ES-I3 (cell line): Measurements from ENCODE around the gene TMPRSS11B.
"Not testable (repeated sequence)": the region's sequence is repeated elsewhere in the genome, so short reads cannot be mapped to it uniquely, and the experiment has no call there.

ENCODE experiments used
- H3K36me3 ChIP-seq: 2 replicates; pipeline ENCODE4 v1.6.1; 2013; ENCODE audit warnings: mild to moderate bottlenecking, low read length, control low read depth, moderate library complexity; ENCODE audit not compliant: insufficient read depth
- H3K4me1 ChIP-seq: 2 replicates; pipeline ENCODE4 v1.6.1; 2013; ENCODE audit warnings: mild to moderate bottlenecking, control low read depth, low read length; ENCODE audit not compliant: insufficient read depth
- H3K9ac ChIP-seq: 2 replicates; pipeline ENCODE4 v1.6.1; 2013; ENCODE audit warnings: low read depth, mild to moderate bottlenecking, low read length, moderate library complexity
- H3K9me3 ChIP-seq: 2 replicates; pipeline ENCODE4 v1.6.1; 2013; ENCODE audit warnings: mild to moderate bottlenecking, low read length, moderate library complexity; ENCODE audit not compliant: control insufficient read depth, insufficient read depth

Gene TMPRSS11B

DNA sequence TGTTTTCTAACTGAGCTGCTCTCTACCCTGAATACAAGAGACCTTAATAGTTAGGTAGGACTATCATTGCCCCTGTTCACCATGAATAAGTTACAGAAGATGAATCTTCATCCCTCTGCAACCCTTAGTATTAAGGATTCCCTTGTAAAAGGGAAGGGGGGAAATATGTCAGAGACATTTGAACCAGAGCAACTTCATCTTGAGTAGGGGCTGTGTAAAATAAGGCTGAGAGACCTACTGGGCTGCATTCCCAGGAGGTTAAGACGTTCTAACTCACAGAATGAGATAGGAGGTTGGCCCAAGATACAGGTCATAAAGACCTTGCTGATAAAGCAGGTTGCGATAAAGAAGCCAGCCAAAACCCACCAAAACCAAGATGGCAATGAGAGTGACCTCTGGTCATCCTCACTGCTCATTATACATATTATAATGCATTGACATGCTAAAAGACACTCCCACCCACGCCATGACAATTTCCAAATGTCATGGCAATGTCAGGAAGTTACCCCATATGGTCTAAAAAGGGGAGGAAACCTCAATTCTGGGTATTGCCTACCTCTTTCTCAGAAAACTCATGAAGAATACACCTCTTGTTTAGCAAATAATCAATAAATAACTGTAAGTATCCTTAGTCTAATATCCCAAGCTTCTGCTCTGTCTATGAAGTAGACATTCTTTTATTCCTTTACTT lies 19.5 kb upstream of the TMPRSS11B start:
- Histone ChIP-seq H3K4me1 (no peaks in the 10 kb centered on the region), H3K9ac (no peak overlapping the region)

DNA sequence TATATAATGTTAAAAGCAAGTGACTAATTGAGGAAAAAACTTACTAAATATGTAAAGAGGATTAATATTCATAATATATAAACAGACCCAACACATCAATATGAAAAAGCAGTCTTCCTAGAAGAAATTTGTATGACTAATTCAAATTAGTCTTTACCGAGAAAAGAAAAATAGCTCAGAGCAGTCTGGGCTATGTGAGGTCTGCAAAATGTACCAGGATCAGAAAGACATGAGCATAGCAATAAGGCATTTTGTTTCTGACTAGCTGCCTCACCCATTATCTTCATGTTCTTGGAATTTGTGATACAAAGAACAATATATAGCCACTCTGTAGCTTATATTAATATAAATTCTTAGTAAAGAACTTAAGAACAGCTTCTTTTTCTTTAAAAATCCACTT lies 13.7 kb upstream of the TMPRSS11B start:
- Histone ChIP-seq H3K9me3 (peaks cover 7% of the 10 kb centered on the region; the same call in 1 of the 2 replicates), H3K4me1 (no peaks in the 10 kb centered on the region), H3K9ac (no peak overlapping the region), H3K36me3 (no peaks in the 10 kb centered on the region)

More for the DNA sequence above, 19.5 kb upstream of the TMPRSS11B start:
- Histone ChIP-seq H3K9me3 (peaks cover 17% of the 10 kb centered on the region), H3K36me3 (no peaks in the 10 kb centered on the region)

DNA sequence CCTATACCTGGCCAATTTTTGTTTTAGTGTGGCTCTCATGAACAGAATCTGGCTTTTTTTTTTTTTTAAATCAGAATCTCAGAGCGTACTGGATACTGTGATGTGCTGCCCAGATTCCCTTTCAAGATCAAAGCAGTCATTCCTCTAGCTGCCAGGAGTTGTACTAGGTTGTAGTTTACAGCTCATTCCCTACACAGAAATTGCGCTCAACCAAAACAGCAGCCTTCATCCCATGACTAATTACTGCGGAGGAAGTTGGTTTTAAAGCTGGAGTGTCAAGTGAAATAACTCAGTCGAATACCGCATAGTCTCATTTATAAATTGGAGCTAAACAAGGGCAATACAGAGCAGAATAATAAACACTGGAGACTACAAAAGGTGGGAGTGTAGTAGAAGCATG lies 12.2 kb upstream of the TMPRSS11B start:
- H3K4me1 ChIP-seq, result no peaks in the 10 kb centered on the region

DNA sequence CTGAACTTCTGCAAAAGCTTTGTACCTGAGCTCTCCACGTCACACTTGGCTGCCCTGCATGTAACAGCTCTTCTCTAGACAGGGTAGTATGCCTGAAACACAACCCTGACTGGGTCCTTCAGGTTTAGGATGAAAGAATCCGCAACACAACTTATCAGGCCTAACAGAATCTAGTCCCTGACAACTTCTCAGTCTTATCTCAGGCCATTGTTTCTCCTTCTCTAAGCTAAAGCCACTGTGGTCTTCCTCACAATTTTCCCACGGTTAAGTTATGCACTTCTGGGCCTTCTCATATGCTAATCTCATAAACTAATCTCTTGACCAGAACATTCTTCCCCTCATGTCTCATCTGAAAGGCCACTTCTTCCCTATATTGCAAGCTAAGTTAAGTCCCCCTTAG lies 10.8 kb upstream of the TMPRSS11B start:
- Histone ChIP-seq H3K9ac (no peak overlapping the region), H3K36me3 (no peaks in the 10 kb centered on the region)

More for the DNA sequence above, 12.2 kb upstream of the TMPRSS11B start:
- Histone ChIP-seq H3K36me3 (no peaks in the 10 kb centered on the region), H3K9me3 (no peaks in the 10 kb centered on the region), H3K9ac (no peak overlapping the region)

DNA sequence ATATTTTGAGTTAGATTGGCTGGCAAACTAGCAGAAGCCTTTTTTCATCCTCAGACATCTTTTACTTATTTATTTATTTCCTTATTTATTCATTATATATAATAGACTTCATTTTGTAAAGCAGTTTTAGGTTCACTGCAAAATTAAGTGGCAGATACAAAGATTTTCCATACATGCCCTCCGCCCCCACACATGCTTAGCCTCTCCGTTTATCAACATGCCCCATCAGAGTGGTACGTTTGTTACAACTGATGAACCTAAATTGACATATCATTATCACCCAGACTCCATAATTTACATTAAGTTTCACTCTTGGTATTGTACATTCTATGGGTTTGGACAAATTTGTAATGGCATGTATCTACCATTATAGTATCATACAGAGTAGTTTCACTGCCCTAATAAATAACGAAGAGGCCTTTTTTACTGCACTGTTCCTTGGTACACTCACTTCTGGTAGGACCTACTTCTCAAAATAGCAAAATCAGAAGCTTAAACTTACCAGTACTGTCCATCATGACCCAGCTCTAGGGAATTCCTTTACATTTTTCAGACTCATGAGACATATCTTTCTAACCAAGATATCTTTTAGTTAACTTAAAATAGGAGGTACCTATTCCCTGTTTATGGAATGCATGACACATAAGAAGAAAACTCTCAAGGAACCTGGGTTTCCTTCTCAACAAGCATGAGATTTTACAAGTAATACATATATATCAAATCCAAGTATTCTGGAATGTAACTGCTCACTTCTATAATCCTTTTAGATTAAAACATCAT lies 4.8 kb upstream of the TMPRSS11B start:
- no peaks in the 10 kb centered on the region for H3K9me3 ChIP-seq
- H3K4me1 ChIP-seq, result no peaks in the 10 kb centered on the region
- no peaks in the 10 kb centered on the region for H3K36me3 ChIP-seq
- H3K9ac ChIP-seq, result no peak overlapping the region

More for the DNA sequence above, 10.8 kb upstream of the TMPRSS11B start:
- Histone ChIP-seq H3K9me3 (no peaks in the 10 kb centered on the region), H3K4me1 (no peaks in the 10 kb centered on the region)

DNA sequence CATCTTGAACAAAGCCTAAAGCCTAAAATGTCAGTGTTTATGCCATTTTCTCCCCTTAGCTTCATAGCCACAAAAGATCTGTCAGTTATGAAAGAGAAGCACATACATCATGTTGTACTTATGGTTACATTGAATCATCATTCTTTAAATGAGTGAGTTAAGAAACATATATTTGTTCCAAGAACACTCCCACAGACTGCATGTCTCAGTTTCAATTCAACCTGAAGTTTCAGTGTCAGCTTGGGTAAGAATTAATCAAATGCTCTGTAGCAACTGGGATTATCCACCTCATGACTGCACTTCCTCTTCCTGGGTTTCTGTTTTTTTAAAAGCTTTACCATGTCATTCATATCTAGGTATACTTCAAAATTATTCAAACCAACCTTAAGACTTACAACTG lies 3.9 kb upstream of the TMPRSS11B start:
- H3K4me1 ChIP-seq, result no peaks in the 10 kb centered on the region
- H3K36me3 ChIP-seq, result no peaks in the 10 kb centered on the region
- H3K9me3 ChIP-seq, result no peaks in the 10 kb centered on the region
- no peak overlapping the region for H3K9ac ChIP-seq

DNA sequence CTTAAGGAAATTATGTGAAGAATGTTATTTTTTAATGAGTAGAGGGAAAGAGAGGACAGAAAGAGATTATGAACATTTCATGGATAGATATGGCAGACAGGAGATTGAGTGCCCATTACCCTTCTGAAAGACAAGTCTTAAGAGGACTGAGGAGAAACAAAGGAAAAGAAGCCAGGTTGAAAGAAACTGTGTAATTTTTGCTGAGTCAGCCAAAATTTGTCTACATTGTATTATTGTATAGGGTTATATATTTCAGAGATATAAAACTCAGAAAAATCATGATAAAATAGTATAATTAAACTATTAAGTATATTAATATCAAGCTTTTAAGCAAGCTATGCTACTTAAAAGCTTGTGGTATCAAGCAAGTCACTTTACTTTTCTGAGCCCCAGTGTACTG lies 4.9 kb downstream of the TMPRSS11B start:
- no peak overlapping the region for H3K9ac ChIP-seq
- H3K36me3 ChIP-seq, result no peaks in the 10 kb centered on the region
- no peaks in the 10 kb centered on the region for H3K9me3 ChIP-seq
- no peaks in the 10 kb centered on the region for H3K4me1 ChIP-seq

DNA sequence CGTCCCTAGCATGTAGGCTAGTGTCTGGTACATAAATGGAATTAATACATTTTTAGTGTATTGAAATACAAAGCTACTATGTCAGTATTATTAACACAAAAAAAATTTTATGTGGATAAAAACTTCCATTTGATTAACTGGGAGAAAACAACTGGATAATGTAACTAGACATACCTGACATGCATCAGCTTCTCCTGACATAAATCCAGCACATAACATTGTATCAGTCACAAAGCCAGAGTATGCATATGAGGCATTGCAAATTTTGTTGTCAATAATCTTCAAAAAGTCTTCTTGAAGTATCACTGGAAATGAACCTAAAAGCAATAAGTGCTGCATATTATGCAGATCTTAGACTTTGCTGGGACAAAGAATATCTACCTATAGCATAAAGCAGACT lies 16.9 kb downstream of the TMPRSS11B start:
- no peak overlapping the region for H3K9ac ChIP-seq
- no peaks in the 10 kb centered on the region for H3K4me1 ChIP-seq
- no peaks in the 10 kb centered on the region for H3K9me3 ChIP-seq
- H3K36me3 ChIP-seq, result no peaks in the 10 kb centered on the region

DNA sequence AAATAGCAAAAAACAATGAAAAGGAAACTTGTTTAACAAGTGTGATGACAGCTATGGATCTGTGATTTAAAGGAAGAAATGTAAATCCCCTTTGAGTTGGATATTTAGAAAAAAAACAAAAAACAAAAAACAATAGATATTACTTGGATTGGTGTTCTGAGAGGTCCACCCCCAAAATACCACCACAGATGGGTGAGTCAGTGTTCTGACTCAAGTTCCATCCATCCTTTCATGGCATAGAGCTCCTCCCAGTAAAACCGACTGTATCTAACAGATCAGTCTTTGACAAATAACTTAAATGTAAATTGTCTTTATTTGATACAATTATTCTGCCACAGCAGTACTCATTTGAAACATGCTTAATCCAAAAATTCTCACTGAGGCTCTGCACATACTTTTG lies 27.4 kb downstream of the TMPRSS11B start:
- peaks cover 9% of the 10 kb centered on the region for H3K4me1 ChIP-seq
- H3K9me3 ChIP-seq, result no peaks in the 10 kb centered on the region
- H3K9ac ChIP-seq, result no peak overlapping the region
- H3K36me3 ChIP-seq, result no peaks in the 10 kb centered on the region

DNA sequence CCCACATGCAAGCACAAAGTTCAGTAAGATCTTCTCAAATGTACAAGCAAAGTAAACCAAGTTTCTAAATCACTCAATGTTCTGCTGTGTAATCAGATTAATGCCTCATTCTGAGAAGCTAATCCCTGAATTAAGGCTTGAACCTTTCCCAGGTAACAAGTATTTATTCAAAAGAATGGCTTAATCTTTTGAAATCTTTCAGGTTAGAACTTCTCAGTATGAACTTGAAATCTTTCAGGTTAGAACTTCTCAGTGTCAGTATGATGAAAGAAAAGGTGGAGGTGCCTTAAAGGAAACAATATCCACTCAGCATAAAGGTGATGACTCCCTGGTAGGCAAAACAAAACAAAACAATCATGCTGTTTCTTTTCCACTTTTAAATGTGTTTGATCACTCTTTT lies 29.0 kb downstream of the TMPRSS11B start:
- no peaks in the 10 kb centered on the region for H3K9me3 ChIP-seq
- H3K4me1 ChIP-seq, result peaks cover 9% of the 10 kb centered on the region
- H3K9ac ChIP-seq, result no peak overlapping the region
- H3K36me3 ChIP-seq, result no peaks in the 10 kb centered on the region

DNA sequence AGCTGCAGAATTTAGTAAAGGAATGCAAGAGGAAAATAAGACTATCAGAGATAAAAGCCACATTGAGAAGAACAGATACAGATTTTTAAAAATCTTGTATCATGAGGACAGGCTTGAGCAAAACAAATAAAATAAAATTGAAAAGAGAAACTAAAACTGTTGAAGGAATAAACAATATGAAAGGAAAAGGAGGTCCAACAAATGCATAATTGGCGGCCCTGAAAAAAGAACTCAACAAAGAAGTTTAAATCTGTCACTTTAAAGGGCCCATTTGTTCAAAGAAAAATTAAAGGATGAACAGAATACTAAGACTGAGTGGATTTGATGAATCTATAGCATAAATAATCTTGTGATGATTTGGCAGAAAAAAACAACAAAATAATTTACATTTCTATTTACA lies 36.5 kb downstream of the TMPRSS11B start:
- Histone ChIP-seq H3K9ac (no peak overlapping the region), H3K36me3 (no peaks in the 10 kb centered on the region), H3K4me1 (no peaks in the 10 kb centered on the region), H3K9me3 (peaks cover 16% of the 10 kb centered on the region; the same call in 1 of the 2 replicates)

DNA sequence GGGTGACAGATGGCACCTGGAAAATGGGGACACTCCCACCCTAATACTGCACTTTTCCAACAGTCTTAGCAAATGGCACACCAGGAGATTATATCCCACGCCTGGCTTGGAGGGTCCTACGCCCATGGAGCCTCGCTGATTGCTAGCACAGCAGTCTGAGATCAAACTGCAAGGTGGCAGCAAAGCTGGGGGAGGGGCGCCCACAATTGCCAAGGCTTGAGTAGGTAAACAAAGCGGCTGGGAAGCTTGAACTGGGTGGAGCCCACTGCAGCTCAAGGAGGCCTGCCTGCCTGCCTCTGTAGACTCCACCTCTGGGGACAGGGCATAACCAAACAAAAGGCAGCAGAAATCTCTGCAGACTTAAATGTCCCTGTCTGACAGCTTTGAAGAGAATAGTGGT lies 51.2 kb downstream of the TMPRSS11B start:
- not testable (repeated sequence) for H3K4me1 ChIP-seq, H3K36me3 ChIP-seq, H3K9ac ChIP-seq, H3K9me3 ChIP-seq

DNA sequence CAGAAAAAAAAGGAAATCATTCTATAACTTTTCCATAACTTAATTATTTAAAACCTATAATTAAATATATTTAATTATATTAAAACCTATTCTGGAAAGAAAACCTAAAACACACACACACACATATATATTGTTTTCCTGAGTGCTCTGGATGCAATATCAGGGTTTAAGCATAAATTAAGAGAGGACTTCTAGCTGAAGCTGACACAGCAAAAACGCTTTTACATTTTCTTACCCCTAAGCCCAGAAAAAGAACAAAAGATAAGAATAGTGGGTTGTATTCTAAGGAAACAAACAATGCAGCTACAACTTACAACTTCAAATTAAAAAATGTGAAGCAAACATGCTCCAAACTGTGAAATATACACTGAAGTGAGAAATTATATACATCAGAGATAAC lies 52.3 kb downstream of the TMPRSS11B start:
- Histone ChIP-seq H3K36me3 (no peaks in the 10 kb centered on the region), H3K9me3 (no peaks in the 10 kb centered on the region), H3K4me1 (no peaks in the 10 kb centered on the region), H3K9ac (no peak overlapping the region)

DNA sequence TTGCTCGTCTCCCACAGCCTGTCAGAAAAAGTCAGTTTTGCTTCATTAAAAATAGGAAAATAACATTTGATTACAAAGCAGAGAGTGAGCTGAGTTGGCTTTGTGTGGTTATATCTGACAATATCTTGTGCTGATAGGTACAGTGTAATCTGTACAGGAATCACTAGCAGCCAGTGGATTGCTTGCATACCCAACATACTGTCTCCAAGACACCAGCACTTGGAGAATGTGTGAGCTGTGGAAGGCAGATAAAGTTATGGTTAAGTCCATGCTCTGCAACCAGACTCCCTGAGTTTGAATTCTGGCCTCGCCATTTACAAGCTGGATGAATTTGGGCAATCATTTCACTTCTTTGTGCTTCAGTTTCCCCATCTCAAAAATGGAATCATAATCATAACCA lies 58.3 kb downstream of the TMPRSS11B start:
- no peaks in the 10 kb centered on the region for H3K4me1 ChIP-seq
- no peaks in the 10 kb centered on the region for H3K36me3 ChIP-seq
- H3K9me3 ChIP-seq, result no peaks in the 10 kb centered on the region
- H3K9ac ChIP-seq, result no peak overlapping the region

DNA sequence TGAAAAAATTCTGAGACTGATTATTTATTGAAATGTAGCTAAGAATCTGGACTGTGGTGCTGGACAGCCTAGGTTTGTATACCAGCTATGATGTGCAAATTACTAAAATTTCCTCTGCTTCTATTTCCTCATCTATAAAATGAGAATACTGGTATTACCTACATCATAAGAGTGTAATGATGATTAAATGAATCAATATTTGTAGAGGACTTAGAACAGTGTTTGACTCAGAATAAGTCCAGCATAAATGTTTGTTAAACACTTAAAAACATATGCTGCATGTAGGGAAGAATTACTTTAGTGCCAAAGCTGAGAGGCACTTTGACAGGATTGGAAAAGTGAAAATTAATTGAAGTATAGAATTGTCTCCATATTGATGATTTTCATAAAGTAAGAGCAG lies 60.6 kb downstream of the TMPRSS11B start:
- Histone ChIP-seq H3K36me3 (no peaks in the 10 kb centered on the region), H3K9me3 (no peaks in the 10 kb centered on the region), H3K9ac (no peak overlapping the region), H3K4me1 (no peaks in the 10 kb centered on the region)
